Measurements from ENCODE around the gene ALDOC. TPM values are rescaled to one million over a fixed set of nuclear protein-coding genes. Genes with fewer than 3 reads are reported as not detected.
A peak's percentile ranks its signal among the peaks of the same experiment; 100 is the strongest.

The ALDOC gene
- total RNA-seq, 1 donor from 2014 or later = 46.8 TPM

- peak; percentile 36 for ATAC-seq
- no peak for DNase-seq (ENCODE audit: low spot score)
These were observed 23.6 kb downstream of the ALDOC start for GRCh38 chr17:28553000-28553505.

DNA sequence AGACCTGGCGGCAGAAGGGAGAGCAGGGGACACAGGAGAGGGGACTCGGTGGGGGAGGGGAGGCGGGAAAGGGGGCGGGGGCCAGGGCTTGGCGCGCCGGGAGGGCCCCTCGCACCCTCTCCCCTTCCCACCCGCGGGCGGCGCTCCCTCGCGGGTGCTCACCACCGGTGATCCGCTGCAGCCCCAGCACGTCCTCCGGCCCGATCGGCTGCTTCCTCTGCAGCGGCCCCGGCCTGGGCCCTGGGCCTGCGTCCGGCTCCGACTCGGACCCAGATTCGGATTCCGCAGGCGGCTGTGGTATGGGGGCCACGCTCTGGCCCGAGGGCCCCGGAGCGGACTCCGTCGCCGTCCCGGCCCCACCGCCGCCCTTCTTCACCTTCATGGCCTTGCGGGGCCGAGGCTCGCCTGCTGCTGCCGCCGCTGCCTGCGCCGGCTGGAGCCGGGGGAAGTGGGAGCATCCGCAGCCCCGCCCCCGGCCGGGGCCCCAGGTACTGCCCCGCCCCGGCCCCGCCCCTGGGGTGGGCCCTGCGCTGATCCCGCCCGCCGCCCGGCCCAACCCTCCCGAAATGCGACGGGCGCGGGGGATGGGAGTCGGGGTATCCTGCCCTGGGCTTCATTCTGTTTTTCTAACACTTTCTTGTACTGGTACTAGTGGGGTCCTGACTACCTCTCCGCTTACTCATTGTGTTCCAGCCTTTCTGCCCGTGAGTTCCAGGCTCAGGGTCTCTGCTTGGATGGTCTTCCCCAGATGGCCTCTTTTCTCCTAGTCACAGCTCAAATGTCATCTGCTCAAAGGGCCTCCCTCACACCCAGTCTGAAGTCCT is 24.3 kb downstream of the ALDOC start, which contains the start of gene UNC119:
UNC119 (minus strand) TSS at position 449 of the 824 bp plus-strand sequence; CDS start at position 382, 67 bp downstream.
- DNase-seq (ENCODE audit: low spot score) (peak; percentile 84), ATAC-seq (peak; percentile 88)

DNA sequence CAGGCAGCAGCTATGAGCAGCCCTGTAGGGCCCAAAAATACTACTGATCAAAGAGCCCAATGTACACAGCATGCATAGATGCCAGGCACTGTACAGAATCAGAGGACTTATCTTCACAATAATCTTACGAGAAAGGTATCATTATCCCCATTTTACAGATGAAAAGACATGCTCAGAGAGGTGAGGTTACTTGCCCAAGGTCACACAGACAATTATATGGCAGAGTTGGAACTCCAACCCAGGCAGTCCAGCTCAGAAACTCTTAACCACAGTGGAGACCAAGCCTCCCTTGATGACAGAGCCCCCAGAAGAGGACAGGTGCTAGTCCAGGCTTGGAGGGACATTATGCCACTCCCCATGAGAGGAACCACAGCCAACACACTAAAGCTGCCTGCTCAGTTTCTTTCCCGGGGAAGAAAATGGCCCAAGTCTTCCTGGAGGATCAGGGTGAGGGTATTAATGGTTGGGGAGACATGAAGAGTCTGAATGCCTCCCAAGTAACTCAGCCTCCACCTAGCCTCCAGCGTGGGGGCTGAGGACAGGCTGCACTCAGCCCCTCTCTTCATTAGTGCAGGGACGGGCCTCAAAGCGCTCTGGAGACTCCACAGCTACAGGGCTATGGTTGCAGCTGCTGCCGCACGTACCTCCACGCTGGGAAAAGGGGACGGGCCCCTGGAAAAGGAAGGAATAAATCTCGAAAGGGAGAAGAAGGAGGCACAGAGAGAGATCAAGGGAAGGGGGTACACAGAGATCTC is 25.1 kb downstream of the ALDOC start:
- DNase-seq (ENCODE audit: low spot score) (no peak), ATAC-seq (peak; percentile 2)

DNA sequence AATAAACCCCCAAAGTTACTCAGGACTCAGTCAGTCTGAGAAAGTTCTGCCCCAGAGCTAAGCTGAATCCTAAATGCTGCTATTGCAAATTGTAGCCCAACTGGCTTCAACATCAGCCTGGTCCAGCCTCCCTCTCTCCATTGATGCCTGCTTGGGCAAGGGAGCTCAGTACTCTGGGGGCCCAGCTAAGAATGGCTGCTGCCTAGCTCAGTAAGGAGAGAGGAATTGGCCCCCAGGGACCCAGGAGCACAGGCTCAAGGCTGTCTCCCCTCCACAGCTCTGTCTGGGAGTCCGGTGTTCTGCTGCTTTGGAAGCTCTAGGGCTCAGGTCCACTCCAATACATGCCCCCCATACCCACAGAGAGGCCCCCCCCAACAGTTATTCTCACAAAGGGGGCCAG is 25.8 kb downstream of the ALDOC start:
- DNase-seq (ENCODE audit: low spot score) = no peak

GRCh38 chr17:28549236-28550132 is 27.2 kb downstream of the ALDOC start:
- ATAC-seq = no peak
- no peak for DNase-seq (ENCODE audit: low spot score)

More for the DNA sequence above, 25.8 kb downstream of the ALDOC start:
- no peak for ATAC-seq

- ATAC-seq (no peak), DNase-seq (ENCODE audit: low spot score) (no peak)
These were observed 28.1 kb downstream of the ALDOC start for GRCh38 chr17:28548417-28549130.

DNA sequence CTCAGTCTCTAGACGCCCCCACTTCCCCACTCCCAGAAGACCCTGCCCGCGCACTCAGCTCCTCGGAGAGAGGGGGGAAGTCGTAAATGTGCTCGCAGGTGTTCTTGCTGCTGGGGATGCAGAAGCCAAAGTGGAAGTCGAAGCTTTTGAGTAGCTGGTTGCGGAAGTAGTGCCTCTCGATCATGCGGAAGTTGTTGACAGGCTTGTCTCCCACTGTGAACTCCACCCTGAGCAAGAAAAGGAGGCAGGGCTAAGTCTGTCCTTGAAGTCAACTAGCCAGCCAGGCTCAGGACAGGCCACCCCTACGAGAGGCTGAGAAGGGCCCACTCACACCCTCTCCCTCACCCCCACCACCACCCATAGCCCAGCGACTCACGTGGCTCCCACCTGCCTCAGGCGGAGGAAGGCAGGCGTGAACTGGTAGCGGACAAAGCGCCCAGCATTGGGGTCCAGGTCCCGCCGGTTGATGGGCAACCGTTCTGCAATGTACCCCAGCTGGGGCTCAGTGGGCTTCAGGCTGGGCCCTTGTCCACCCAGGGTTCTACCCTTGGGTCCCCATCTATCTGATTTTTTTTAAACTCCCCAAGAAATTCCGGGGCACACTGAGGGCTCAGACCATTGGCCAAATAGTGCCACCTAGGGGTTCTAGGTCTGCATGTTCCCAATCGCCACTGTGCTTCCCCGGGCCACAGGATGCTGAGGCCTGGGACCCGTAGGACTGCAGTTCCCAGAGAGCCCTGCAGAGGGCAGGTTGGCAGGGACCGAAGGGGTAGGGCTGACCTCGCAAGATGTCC is 28.9 kb downstream of the ALDOC start:
- ATAC-seq = peak; percentile 75
- peak; percentile 81 for DNase-seq (ENCODE audit: low spot score)

- ATAC-seq (no peak), DNase-seq (ENCODE audit: low spot score) (no peak)
These were observed 29.5 kb downstream of the ALDOC start for GRCh38 chr17:28547096-28547622.

DNA sequence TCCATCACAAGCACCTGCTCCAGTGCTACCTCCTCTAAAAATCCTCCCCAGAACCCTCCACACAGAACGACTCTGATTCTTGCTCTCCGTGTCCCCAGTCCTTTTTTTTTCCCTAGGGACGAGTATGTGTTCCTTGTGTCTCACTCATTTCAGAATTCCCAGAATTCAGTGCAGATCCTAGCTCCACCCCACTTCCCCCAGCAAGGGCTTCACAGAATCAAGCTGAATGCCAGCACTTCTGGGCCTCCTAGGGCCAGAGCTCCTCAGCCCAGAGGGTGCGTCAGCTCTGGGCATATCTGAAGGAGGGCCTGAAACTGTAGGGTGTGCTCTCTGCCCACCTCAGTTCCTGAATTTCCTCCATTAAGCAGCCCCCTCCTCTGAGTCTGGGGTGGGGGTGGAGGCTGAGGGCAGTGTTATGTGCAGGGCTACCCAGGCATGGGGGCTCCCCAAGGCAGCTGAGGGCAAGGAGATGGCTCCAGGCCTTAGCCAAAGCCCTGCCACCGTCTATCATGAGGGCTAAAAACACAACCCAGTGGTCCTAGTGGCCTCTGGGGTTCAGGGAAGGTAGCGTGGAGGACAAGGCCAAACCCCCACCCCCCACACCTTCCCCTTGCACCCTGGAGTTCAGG is 30.8 kb downstream of the ALDOC start:
- ATAC-seq (no peak), DNase-seq (ENCODE audit: low spot score) (no peak)

GRCh38 chr17:28545141-28545503 is 31.6 kb downstream of the ALDOC start:
- no peak for DNase-seq (ENCODE audit: low spot score)

GRCh38 chr17:28544402-28545140 is 32.1 kb downstream of the ALDOC start:
- ATAC-seq = no peak
- no peak for DNase-seq (ENCODE audit: low spot score)

More at GRCh38 chr17:28545141-28545503, 31.6 kb downstream of the ALDOC start:
- ATAC-seq = no peak

GRCh38 chr17:28541439-28541838 is 35.3 kb downstream of the ALDOC start:
- DNase-seq (ENCODE audit: low spot score) (no peak), ATAC-seq (no peak)

- no peak for ATAC-seq
- DNase-seq (ENCODE audit: low spot score) = no peak
These were observed 36.5 kb downstream of the ALDOC start for GRCh38 chr17:28540231-28540630.

DNA sequence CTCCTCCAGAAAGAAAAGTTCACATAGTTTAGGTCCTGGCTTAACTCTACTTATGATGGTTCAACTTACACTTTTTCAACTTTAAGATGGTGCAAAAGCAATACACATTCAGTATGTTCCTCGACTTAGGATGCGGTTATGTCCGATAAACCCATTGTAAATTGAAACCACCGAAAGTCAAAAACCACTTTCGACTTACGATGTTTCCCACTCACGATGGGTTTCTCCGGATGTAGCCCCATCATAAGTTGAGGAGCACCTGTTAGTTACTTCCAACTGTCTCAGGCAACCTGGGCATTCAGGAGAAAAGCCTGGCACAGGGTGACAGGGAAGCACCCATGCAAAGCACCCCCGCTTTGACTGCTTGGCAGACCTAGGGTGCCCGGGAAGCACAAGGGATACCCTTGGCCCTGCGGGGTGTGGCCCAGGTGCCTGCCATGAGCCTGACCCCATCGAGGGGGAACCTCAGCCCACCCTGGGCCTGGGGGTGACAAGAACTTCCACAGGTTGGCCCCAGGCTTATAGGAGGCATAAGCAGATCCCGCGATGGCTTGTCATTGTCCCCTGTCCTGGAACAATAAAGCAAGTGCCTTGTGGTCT is 38.3 kb downstream of the ALDOC start:
- no peak for DNase-seq (ENCODE audit: low spot score)
- ATAC-seq = no peak

DNA sequence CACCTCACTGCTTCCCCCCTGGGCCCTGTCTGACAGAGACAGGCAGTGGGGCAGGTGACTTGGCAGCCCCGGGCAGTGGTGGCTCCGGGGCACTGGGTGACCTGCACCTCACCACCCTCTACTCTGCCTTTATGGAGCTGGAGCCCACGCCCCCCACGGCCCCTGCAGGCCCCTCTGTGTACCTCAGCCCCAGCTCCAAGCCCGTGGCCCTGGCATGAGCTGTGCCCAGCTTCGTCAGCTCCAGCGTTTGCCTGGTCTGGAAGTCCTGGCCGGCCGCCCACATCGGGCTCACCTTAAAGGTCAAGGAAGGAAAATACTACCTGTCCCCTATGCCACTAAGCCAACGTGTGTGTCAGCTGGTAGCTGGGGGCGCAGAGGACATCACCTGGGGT is 39.5 kb downstream of the ALDOC start:
- DNase-seq (ENCODE audit: low spot score) = no peak

DNA sequence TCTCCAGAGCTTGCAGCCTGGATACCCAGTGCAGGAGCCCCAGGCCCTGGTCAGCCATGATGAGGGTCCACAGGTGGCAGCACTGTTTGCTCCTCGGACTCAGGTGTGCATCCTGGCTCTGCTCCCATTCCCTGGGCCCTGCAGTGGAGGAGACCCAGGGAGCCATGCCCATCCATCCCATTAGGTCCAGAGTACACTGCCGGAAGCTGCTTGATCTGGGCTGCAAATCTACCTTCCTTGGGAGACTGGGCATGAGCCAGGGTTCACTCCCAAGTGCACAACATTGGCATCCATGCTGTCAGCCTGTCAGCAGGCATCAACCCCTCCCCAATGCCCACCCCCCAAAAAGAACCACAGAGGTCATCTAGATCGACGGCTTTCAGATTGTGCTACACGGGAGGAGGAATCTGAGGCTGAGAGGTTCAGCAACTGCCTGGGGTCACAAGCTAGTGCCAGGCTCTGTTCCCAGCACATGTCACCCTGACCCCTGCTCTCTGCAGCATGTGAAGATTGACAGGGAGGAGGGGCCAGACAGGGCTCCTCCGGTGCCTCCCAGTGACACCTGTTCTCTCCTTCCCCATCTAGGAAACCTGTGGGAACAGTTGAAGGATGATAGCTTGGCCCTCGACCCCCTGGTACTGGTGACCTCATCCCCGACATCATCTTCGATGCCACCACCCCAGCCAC is 40.0 kb downstream of the ALDOC start:
- no peak for ATAC-seq
- no peak for DNase-seq (ENCODE audit: low spot score)

More for the DNA sequence above, 39.5 kb downstream of the ALDOC start:
- ATAC-seq = no peak
